GM06990 (cell line): Measurements from ENCODE around the gene YIF1B.

Source experiments
- DNase-seq: peaks from one replicate; pipeline ENCODE4 v3.0.0-alpha.2; 2011; ENCODE audit not compliant: insufficient read length; ENCODE audit errors: extremely low read depth
- H3K27me3 ChIP-seq: replicated peaks from 2 replicates; pipeline ENCODE4 v1.6.0; 2011; ENCODE audit warnings: low read length; ENCODE audit not compliant: control insufficient read depth, insufficient read depth
- H3K36me3 ChIP-seq: 2 replicates; pipeline ENCODE4 v1.5.1; 2011; ENCODE audit warnings: low read length; ENCODE audit not compliant: control insufficient read depth, insufficient read depth
- H3K4me3 ChIP-seq: replicated peaks from 2 replicates; pipeline ENCODE4 v1.5.1; 2011; ENCODE audit warnings: low read depth, mild to moderate bottlenecking, control low read depth, low read length
- CTCF ChIP-seq: IDR thresholded peaks from 2 replicates; pipeline ENCODE4 v1.5.1; 2011; ENCODE audit warnings: low read length, control low read depth, mild to moderate bottlenecking, inconsistent platforms; ENCODE audit not compliant: insufficient read depth, poor library complexity, severe bottlenecking

YIF1B gene

GRCh38 chr19:38280030-38280921, 35.5 kb downstream of the YIF1B start:
- no peak overlapping the region for H3K4me3 ChIP-seq
- no peak for DNase-seq
- no peak for TF ChIP-seq CTCF
- no peaks in the 10 kb centered on the region for H3K36me3 ChIP-seq
- H3K27me3 ChIP-seq = no peaks in the 10 kb centered on the region

- no peaks in the 10 kb centered on the region for H3K36me3 ChIP-seq
- H3K4me3 ChIP-seq = no peak overlapping the region
- no peak for TF ChIP-seq CTCF
- no peak for DNase-seq
- H3K27me3 ChIP-seq = no peaks in the 10 kb centered on the region
Measured at GRCh38 chr19:38278751-38279150, 37.0 kb downstream of the YIF1B start.

- no peak for DNase-seq
- H3K36me3 ChIP-seq = no peaks in the 10 kb centered on the region
- H3K27me3 ChIP-seq = no peaks in the 10 kb centered on the region
- no peak overlapping the region for H3K4me3 ChIP-seq
- TF ChIP-seq CTCF = no peak
Measured at GRCh38 chr19:38277969-38278680, 37.6 kb downstream of the YIF1B start.

DNA sequence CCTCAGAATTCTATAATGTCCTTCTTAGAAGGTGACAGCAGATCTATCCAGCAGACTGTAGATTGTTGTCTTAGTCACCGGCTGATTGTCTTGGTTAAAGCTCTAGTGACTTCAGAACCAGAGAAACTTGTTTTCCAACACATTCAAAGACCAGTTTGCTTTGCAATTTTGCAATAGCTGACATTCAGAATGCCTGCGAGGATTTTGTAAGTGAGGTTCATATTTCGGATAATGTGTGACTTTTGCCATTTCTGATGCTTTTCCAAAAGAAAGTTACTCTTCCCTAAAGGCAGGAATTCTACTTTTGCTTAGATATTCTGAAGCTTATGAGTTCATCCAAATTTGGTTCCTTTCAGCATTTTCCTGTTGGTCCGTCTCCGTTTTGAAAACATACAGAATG, 38.2 kb downstream of the YIF1B start:
- Histone ChIP-seq H3K4me3 (no peak overlapping the region), H3K36me3 (no peaks in the 10 kb centered on the region), H3K27me3 (no peaks in the 10 kb centered on the region)
- no peak for TF ChIP-seq CTCF
- DNase-seq = no peak

GRCh38 chr19:38276942-38277517, 38.7 kb downstream of the YIF1B start:
- Histone ChIP-seq H3K27me3 (no peaks in the 10 kb centered on the region), H3K4me3 (no peak overlapping the region), H3K36me3 (no peaks in the 10 kb centered on the region)
- DNase-seq = no peak
- TF ChIP-seq CTCF = no peak
